ENCODE measurements around the gene RMI2.

The RMI2 gene

GRCh38 chr16:11329071-11329491 is 16.2 kb upstream of the RMI2 start:
- DNase-seq = no peak

GRCh38 chr16:11329891-11330290 is 15.4 kb upstream of the RMI2 start:
- DNase-seq = no peak

GRCh38 chr16:11330526-11331237 is 14.6 kb upstream of the RMI2 start:
- no peak for DNase-seq

GRCh38 chr16:11331967-11332366 is 13.3 kb upstream of the RMI2 start:
- DNase-seq = no peak

- no peak for DNase-seq
These were observed 12.2 kb upstream of the RMI2 start for GRCh38 chr16:11333010-11333409.

- no peak for DNase-seq
These were observed 11.6 kb upstream of the RMI2 start for GRCh38 chr16:11333702-11334101.

- DNase-seq = no peak
These were observed 10.3 kb upstream of the RMI2 start for GRCh38 chr16:11334831-11335404.

GRCh38 chr16:11339075-11339474 is 6.2 kb upstream of the RMI2 start:
- DNase-seq = no peak

- no peak for DNase-seq
These were observed 4.5 kb upstream of the RMI2 start for GRCh38 chr16:11340710-11341109.

GRCh38 chr16:11341371-11341770 is 3.9 kb upstream of the RMI2 start:
- DNase-seq = no peak

GRCh38 chr16:11342021-11342855 is 3.0 kb upstream of the RMI2 start:
- DNase-seq = no peak

GRCh38 chr16:11346700-11347319 is 1.6 kb downstream of the RMI2 start:
- no peak for DNase-seq

- DNase-seq = no peak
These were observed 2.6 kb downstream of the RMI2 start for GRCh38 chr16:11347831-11348230.

- no peak for DNase-seq
These were observed 3.7 kb downstream of the RMI2 start for GRCh38 chr16:11348737-11349598.

- DNase-seq = peak; percentile 58
These were observed 4.5 kb downstream of the RMI2 start for GRCh38 chr16:11349599-11350276.

- DNase-seq = no peak
These were observed 5.3 kb downstream of the RMI2 start for GRCh38 chr16:11350519-11350918.

- DNase-seq = no peak
These were observed 5.7 kb downstream of the RMI2 start for GRCh38 chr16:11350921-11351335.

GRCh38 chr16:11353158-11353557 is 7.9 kb downstream of the RMI2 start:
- DNase-seq = no peak

- DNase-seq = no peak
These were observed 9.1 kb downstream of the RMI2 start for GRCh38 chr16:11354407-11354732.

- peak; percentile 3 for DNase-seq
These were observed 9.7 kb downstream of the RMI2 start for GRCh38 chr16:11354733-11355574.

GRCh38 chr16:11355862-11356261 is 10.6 kb downstream of the RMI2 start:
- DNase-seq = no peak

All from midbrain (tissue), 1 donor.